ENCODE data around the gene SCAANT1. TPM values are rescaled to one million over a fixed set of nuclear protein-coding genes. Genes with fewer than 3 reads are reported as not detected.

Gene SCAANT1
- total RNA-seq, 1 experiment from 2014 or later, result not detected

GRCh38 chr3:63955036-63955650 is 43.0 kb upstream of the SCAANT1 start:
- no peak overlapping the region for H2BK15ac ChIP-seq (ENCODE audit: low read depth, low read length)
- H3K9me3 Mint-ChIP-seq, result no peaks in the 10 kb centered on the region
- no peak overlapping the region for H3K9ac ChIP-seq (ENCODE audit: extremely low read depth, insufficient read length, low read length)
- no peak overlapping the region for H3K4me2 ChIP-seq (ENCODE audit: insufficient read depth, insufficient read length, low read length)
- peak overlapping the region; percentile 9 to 75 (median 55); a peak in 3 of 7 replicates for H3K27ac Mint-ChIP-seq
- no peak overlapping the region for H2AFZ ChIP-seq (ENCODE audit: low read length)
- H4K91ac ChIP-seq (ENCODE audit: insufficient read length, low read depth, low read length), result no peak overlapping the region
- no peak overlapping the region for H2BK12ac ChIP-seq (ENCODE audit: insufficient read length, low read depth, low read length)
- H2BK120ac ChIP-seq (ENCODE audit: low read depth, low read length, poor library complexity, severe bottlenecking), result no peak overlapping the region
- H3T11ph ChIP-seq (ENCODE audit: low read length), result no peak overlapping the region
- no peaks in the 10 kb centered on the region for H3K79me1 ChIP-seq (ENCODE audit: insufficient read depth, low read depth, low read length, poor library complexity, severe bottlenecking)
- peak overlapping the region in 1 of 2 experiments; percentile 52; a peak in 2 of 5 replicates for H3K4me3 Mint-ChIP-seq
- H3K27ac ChIP-seq (ENCODE audit: insufficient read length, low read depth, low read length), result no peak overlapping the region
- H2BK5ac ChIP-seq (ENCODE audit: insufficient read length, low read length), result no peak overlapping the region
- H4K20me1 ChIP-seq (ENCODE audit: control insufficient read depth, insufficient read depth, insufficient read length), result no peaks in the 10 kb centered on the region
- H3K36me3 Mint-ChIP-seq (ENCODE audit: insufficient read depth in 1 of 3, low read depth in 3 of 3), result peaks cover 0 to 7% (median 5%) of the 10 kb centered on the region in 3 experiments; a peak in 3 of 7 replicates
- no peak overlapping the region for H4K5ac ChIP-seq (ENCODE audit: insufficient read length, low read depth, low read length)
- peaks cover 29 to 50% of the 10 kb centered on the region in 2 experiments for H3K4me1 Mint-ChIP-seq
- no peak overlapping the region for H3K14ac ChIP-seq (ENCODE audit: insufficient read depth, low read length)
- no peak overlapping the region for H2AK5ac ChIP-seq (ENCODE audit: insufficient read length, low read length)
- H3K23ac ChIP-seq (ENCODE audit: insufficient read length, low read depth, low read length), result no peak overlapping the region
- no peak for DNase-seq
- TF ChIP-seq CTCF (conservative IDR thresholded peaks at IDR 0.05), result no peak
- peaks cover 6% of the 10 kb centered on the region for H3K4me1 ChIP-seq (ENCODE audit: insufficient read depth, low read length)
- no peak overlapping the region for H4K8ac ChIP-seq (replicated peaks; ENCODE audit: insufficient read length, low read depth, low read length)
- no peak overlapping the region for H3K56ac ChIP-seq (ENCODE audit: insufficient read length, low read depth, low read length)
- H3K27me3 ChIP-seq (ENCODE audit: insufficient read depth, low read length), result no peaks in the 10 kb centered on the region
- H3K27me3 Mint-ChIP-seq (ENCODE audit: low read depth), result no peaks in the 10 kb centered on the region
- H3K18ac ChIP-seq (ENCODE audit: insufficient read length, low read depth, low read length), result no peak overlapping the region
- H3K23me2 ChIP-seq (ENCODE audit: insufficient read length, low read depth, low read length, poor library complexity, severe bottlenecking), result no peaks in the 10 kb centered on the region
- H3K79me2 ChIP-seq (ENCODE audit: insufficient read depth, low read length), result no peaks in the 10 kb centered on the region
- H3K9me3 ChIP-seq (ENCODE audit: control insufficient read depth, low read depth, low read length), result no peaks in the 10 kb centered on the region
- WGBS (ENCODE audit: extremely low coverage, insufficient read length, low lambda C conversion rate), result no CpG with 5 or more reads among the region's 3 CpGs
- H3K4ac ChIP-seq (ENCODE audit: low read depth, low read length), result no peak overlapping the region
- H2BK20ac ChIP-seq (ENCODE audit: low read depth, low read length, poor library complexity, severe bottlenecking), result no peak overlapping the region

Measured in H9 (cell line).